ENCODE results near the gene FKBP14. TPM values are rescaled to one million over a fixed set of nuclear protein-coding genes. Genes with fewer than 3 reads are reported as not detected.

Gene FKBP14
- total RNA-seq, 2 donors from 2014 or later: 9.6 to 22.7 TPM

- no peak for ATAC-seq
- no peak overlapping the region for H3K27ac ChIP-seq
- DNase-seq: no peak
- intact Hi-C loops (cut with DNase I): no loop called here
- no peaks in the 10 kb centered on the region for H3K9me3 ChIP-seq
- H3K4me1 ChIP-seq: peaks cover 12% of the 10 kb centered on the region
- H3K36me3 ChIP-seq (replicated peaks in 1 of 2; ENCODE audit: insufficient read depth in 1 of 2, low read depth in 2 of 2): no peaks in the 10 kb centered on the region
- TF ChIP-seq CTCF (IDR thresholded peaks at IDR 0.05): no peak
- no peak for TF ChIP-seq POLR2A (IDR thresholded peaks at IDR 0.05)
- H3K27me3 ChIP-seq: no peaks in the 10 kb centered on the region
- 84 to 89% methylated on average over 5 of the region's 5 CpGs for WGBS, 2 donors
- H3K4me3 ChIP-seq: no peak overlapping the region
Observed at GRCh38 chr7:30069096-30069867, 42.8 kb upstream of the FKBP14 start.

- intact Hi-C loops (cut with DNase I): no loop called here
- no peak for DNase-seq
- H3K4me1 ChIP-seq: peaks cover 12% of the 10 kb centered on the region
- no peaks in the 10 kb centered on the region for H3K9me3 ChIP-seq
- H3K27me3 ChIP-seq: no peaks in the 10 kb centered on the region
- TF ChIP-seq POLR2A (IDR thresholded peaks at IDR 0.05) (no peak), CTCF (IDR thresholded peaks at IDR 0.05) (no peak)
- H3K4me3 ChIP-seq: no peak overlapping the region
- no peaks in the 10 kb centered on the region for H3K36me3 ChIP-seq (replicated peaks in 1 of 2; ENCODE audit: insufficient read depth in 1 of 2, low read depth in 2 of 2)
- peak; percentile 80 for ATAC-seq
- H3K27ac ChIP-seq: no peak overlapping the region
Observed at GRCh38 chr7:30068117-30068516, 41.6 kb upstream of the FKBP14 start.

- H3K27ac ChIP-seq: no peak overlapping the region
- DNase-seq: no peak
- WGBS, 2 donors: 85 to 94% methylated on average over 1 of the region's 1 CpG
- H3K9me3 ChIP-seq: no peaks in the 10 kb centered on the region
- no peak overlapping the region for H3K4me3 ChIP-seq
- H3K36me3 ChIP-seq (replicated peaks in 1 of 2; ENCODE audit: insufficient read depth in 1 of 2, low read depth in 2 of 2): no peaks in the 10 kb centered on the region
- intact Hi-C loops (cut with DNase I): no loop called here
- TF ChIP-seq POLR2A (IDR thresholded peaks at IDR 0.05) (no peak), CTCF (IDR thresholded peaks at IDR 0.05) (no peak)
- H3K27me3 ChIP-seq: no peaks in the 10 kb centered on the region
- ATAC-seq: no peak
- peaks cover 12% of the 10 kb centered on the region for H3K4me1 ChIP-seq
Observed at GRCh38 chr7:30066687-30067086, 40.2 kb upstream of the FKBP14 start.

- Histone ChIP-seq H3K27ac (no peak overlapping the region), H3K4me1 (peaks cover 12% of the 10 kb centered on the region), H3K36me3 (replicated peaks in 1 of 2; ENCODE audit: insufficient read depth in 1 of 2, low read depth in 2 of 2) (no peaks in the 10 kb centered on the region), H3K4me3 (no peak overlapping the region), H3K9me3 (no peaks in the 10 kb centered on the region), H3K27me3 (no peaks in the 10 kb centered on the region)
- TF ChIP-seq CTCF (IDR thresholded peaks at IDR 0.05): no peak
- no peak for TF ChIP-seq POLR2A (IDR thresholded peaks at IDR 0.05)
- ATAC-seq (no peak), DNase-seq (no peak)
- 58 to 63% methylated on average over 3 of the region's 3 CpGs for WGBS, 2 donors
- intact Hi-C loops (cut with DNase I): no loop called here
Observed at GRCh38 chr7:30065746-30066145, 39.2 kb upstream of the FKBP14 start.

GRCh38 chr7:30062587-30062986, 36.1 kb upstream of the FKBP14 start:
- Histone ChIP-seq H3K27me3 (no peaks in the 10 kb centered on the region), H3K9me3 (no peaks in the 10 kb centered on the region), H3K36me3 (replicated peaks in 1 of 2; ENCODE audit: insufficient read depth in 1 of 2, low read depth in 2 of 2) (no peaks in the 10 kb centered on the region), H3K4me3 (no peak overlapping the region), H3K4me1 (no peaks in the 10 kb centered on the region), H3K27ac (no peak overlapping the region)
- ATAC-seq: peak; percentile 56
- TF ChIP-seq CTCF (IDR thresholded peaks at IDR 0.05) (peak in 6 of 7 experiments; percentile 31 to 71 (median 57)), POLR2A (IDR thresholded peaks at IDR 0.05) (no peak)
- 40 to 54% methylated on average over 1 of the region's 1 CpG for WGBS, 2 donors
- DNase-seq: no peak
- intact Hi-C loops (cut with DNase I): no loop called here

Measured in body of pancreas (tissue), 4 donors.